SKM-1 (cell line): ENCODE measurements around the gene USP30.

Experiments used
- DNase-seq: peaks from one replicate; lab custom pipeline; 2025; ENCODE audit not compliant: unreplicated experiment; lab: John Stamatoyannopoulos, UW

USP30 gene

GRCh38 chr12:109097140-109097434, 44.7 kb downstream of the USP30 start:
- no peak for DNase-seq

GRCh38 chr12:109097435-109098182, 45.2 kb downstream of the USP30 start, which contains the start of gene UNG:
Gene UNG, plus strand, starts transcription at chr12:109097597. Its CDS starts 83 bp downstream, at chr12:109097680.
- peak; percentile 44 for DNase-seq

DNA sequence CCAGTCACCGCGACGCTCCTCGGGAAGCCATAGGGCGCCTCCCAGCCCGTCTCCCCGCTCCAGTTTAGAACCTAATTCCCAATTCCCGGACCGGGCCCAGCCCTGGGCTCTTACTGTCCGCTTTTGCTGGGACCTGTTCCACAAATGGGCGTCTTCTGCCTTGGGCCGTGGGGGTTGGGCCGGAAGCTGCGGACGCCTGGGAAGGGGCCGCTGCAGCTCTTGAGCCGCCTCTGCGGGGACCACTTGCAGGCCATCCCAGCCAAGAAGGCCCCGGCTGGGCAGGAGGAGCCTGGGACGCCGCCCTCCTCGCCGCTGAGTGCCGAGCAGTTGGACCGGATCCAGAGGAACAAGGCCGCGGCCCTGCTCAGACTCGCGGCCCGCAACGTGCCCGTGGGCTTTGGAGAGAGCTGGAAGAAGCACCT, 45.8 kb downstream of the USP30 start:
- no peak for DNase-seq

- DNase-seq, result no peak
These were observed 46.3 kb downstream of the USP30 start for GRCh38 chr12:109098651-109099050.

GRCh38 chr12:109099431-109100020, 47.1 kb downstream of the USP30 start:
- no peak for DNase-seq

GRCh38 chr12:109100741-109101140, 48.4 kb downstream of the USP30 start:
- DNase-seq, result no peak

GRCh38 chr12:109102491-109102890, 50.1 kb downstream of the USP30 start:
- no peak for DNase-seq

GRCh38 chr12:109105176-109105575, 52.8 kb downstream of the USP30 start:
- DNase-seq, result no peak

DNA sequence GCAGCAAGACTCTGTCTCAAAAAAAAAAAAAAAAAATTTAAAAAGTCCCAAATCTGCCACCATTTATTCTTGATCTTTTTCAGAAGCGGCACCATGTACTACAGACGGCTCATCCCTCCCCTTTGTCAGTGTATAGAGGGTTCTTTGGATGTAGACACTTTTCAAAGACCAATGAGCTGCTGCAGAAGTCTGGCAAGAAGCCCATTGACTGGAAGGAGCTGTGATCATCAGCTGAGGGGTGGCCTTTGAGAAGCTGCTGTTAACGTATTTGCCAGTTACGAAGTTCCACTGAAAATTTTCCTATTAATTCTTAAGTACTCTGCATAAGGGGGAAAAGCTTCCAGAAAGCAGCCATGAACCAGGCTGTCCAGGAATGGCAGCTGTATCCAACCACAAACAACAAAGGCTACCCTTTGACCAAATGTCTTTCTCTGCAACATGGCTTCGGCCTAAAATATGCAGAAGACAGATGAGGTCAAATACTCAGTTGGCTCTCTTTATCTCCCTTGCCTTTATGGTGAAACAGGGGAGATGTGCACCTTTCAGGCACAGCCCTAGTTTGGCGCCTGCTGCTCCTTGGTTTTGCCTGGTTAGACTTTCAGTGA, 57.5 kb downstream of the USP30 start:
- DNase-seq, result no peak

GRCh38 chr12:109110988-109111495, 58.7 kb downstream of the USP30 start:
- no peak for DNase-seq

DNA sequence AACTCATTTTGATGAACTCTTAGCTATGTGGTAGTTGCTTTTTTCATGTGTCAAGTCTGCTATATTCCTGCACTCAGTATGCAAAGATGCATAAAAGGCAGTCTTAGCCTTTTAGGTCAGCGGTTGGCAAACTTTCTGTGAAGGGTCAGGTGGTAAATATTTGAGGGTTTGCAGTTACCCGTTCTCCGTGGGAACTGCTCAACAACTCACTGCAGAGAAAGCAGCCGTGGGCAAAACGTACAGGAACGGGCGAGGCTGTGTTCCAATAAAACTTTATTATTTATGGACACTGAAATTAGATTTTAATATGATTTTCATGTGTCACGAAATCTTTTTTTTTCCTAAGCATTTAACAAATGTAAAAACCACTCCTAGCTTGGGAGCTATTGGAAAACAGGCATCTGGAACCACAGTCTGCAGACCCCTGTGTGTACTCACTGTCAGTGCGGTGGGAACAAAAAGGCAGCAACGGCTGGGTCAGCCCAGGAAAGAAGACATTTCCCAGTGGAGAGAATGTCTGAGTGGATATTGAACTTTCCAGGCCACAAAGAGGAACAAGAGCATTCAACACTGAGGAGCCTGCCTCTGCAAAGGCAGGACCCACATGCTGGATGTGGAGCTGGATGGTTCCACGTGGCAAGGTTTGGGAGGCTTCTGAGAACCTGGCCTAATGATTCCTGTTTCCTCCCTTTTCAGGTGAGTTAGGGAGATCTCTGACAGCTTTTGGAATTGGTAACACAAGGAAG, 60.5 kb downstream of the USP30 start:
- no peak for DNase-seq

DNA sequence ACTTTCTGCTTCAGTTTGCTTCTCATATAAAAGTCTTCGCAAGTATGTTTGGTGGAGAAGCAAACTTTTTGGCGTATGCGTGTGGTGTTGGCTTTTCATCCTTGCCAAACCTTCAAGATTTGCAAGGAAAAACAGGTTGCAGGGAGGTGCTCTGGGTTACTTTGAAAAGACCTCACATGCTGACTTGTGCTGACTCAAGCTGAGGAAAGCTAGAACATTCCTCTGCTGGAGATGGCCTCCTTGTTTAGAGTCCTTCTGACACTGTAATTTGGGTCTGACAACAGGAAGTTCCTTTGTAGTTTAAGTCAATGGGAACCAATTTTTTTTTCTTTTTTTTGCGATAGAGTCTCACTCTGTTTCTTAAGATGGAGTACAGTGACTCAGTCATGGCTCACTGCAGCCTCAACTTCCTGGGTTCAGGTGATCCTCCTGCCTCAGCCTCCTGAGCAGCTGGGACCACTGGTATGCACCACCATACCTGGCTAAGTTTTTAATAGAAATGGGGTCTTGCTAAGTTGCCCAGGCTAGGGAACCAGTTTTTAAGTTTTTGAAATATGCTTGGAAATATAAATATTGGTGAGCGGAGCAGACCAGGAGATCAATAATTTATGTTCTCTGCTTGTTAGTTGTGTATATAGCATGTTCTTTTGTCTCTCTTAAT, 61.4 kb downstream of the USP30 start:
- no peak for DNase-seq

GRCh38 chr12:109114644-109115043, 62.3 kb downstream of the USP30 start:
- DNase-seq, result no peak

DNA sequence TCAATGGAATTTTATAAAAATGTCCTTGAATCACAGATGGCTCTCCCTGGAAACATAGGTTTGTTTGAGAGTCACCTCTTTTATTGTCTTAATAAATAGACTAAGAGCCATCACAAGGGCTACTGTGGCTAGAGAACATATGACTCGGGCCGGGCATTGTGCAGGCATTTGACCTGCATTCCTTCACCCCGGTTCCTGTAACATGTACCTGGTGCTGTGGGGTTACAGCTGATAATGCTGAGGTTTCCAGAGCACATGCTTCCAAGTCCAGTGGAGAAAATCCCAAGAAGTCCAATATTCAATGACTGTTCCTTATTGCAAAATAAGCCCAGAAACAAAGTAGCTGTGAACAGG, 63.0 kb downstream of the USP30 start:
- no peak for DNase-seq

DNA sequence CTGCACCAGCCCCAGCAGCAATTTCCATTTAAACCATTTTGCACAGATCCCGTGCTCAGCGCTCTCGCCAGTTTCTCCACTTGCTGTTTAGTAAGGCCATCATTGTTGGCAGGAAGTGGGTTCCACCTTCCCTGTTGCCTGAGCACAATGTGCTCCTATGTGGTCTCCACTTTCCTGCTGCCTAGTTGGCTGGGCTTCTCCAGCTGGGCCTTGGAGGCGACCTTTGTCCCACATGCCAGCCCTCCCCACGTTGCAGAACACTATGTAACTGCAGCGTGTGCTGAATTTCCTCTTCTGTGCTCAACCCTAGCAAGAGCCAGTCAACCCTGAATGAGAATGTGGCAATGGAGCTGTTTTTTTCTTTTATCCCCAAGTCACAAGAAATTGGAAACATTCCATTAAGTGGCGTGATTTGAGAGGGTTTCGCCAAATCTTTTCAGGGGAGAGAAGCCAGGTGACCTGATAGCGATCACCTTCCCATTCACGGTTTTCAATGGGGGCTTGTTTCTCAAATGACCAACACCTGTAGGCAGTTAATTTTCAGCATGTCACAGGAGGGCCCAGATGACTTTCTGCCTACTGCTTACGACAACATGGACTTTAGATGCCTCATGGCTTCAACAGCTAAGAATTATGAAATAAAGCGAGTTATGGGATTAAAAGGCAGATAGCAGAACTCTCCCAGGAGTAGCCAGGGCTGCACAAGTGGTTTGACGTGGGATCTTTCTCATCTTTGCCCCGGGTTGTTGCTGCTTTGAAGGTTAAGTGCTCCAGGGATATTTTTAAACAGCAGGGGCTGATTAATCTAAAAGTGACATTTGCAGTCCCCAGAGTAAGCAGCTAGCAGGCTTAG, 63.6 kb downstream of the USP30 start, which contains the start of gene ACACB:
ACACB (plus strand) TSS at position 830 of the 853 bp plus-strand sequence. CDS start 22,819 bp downstream, outside the sequence.
- DNase-seq, result no peak

DNA sequence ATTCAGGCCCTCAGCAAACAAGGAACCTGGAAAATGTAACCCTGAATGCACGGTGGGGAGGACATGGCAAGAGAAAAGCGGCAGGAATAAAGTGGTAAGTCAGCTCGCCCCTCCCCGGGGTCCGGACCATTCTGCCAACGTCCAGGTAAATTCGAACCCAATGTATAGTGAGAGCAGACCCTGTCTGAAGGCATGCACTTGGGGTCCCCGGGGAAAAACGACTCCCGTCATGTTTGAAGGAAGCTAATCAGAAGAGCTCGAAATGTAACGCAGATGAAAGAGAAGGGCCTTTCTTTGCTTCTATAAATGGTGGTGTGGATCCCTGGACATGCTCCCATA, 64.2 kb downstream of the USP30 start:
- no peak for DNase-seq

GRCh38 chr12:109120095-109120494, 67.7 kb downstream of the USP30 start:
- DNase-seq, result no peak

GRCh38 chr12:109120557-109120956, 68.2 kb downstream of the USP30 start:
- DNase-seq, result no peak

DNA sequence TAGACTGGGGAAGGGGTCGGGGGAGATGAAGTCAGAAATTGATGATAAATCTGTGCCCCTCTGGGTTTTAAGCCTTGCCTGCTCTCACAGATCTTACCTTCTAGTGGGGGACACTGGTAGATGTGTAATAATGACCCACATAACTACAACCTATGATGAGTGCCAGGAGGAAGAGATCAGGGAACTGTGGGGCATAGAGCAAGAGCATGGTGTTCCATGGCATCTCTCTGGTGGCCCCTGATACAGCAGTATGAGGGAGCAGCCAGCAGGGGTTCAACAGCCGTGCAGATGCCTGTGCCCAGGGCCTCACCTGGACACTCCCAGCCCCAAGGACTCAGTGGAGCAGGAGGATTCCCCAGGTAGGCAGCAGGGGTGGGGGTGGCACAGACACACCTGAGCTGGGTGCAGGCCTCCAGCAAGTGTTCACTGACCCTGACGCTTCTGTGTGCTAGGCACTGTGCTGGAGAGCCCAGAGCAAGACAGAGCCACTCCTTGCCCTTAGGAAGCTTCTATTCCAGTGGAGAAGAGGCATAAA, 69.0 kb downstream of the USP30 start:
- no peak for DNase-seq
